SK-N-SH treated with all-trans-retinoic acid at 6 μM for 48 hours (cell line): ENCODE data around the gene PUM1.

ENCODE experiments used
- CREB5 ChIP-seq: fragments of 250-450 bp; sonication (Bioruptor Pico); IDR thresholded peaks from 2 replicates; pipeline ENCODE4 v1.5.1; 2020; ENCODE audit warnings: low read depth, mild to moderate bottlenecking, moderate library complexity
- GLIS3 ChIP-seq: fragments of 250-450 bp; sonication (Bioruptor Pico); IDR thresholded peaks from 2 replicates; pipeline ENCODE4 v1.5.0; 2020; ENCODE audit warnings: mild to moderate bottlenecking, moderate library complexity
- PATZ1 ChIP-seq: fragments of 250-450 bp; sonication (Bioruptor Pico); IDR thresholded peaks from 2 replicates; pipeline ENCODE4 v1.8.0; 2020; ENCODE audit warnings: mild to moderate bottlenecking, moderate library complexity, borderline replicate concordance
- SNAI2 ChIP-seq: fragments of 250-450 bp; sonication (Bioruptor Pico); IDR thresholded peaks from 2 replicates; pipeline ENCODE4 v1.5.0; 2020; ENCODE audit warnings: mild to moderate bottlenecking, moderate library complexity

DNA sequence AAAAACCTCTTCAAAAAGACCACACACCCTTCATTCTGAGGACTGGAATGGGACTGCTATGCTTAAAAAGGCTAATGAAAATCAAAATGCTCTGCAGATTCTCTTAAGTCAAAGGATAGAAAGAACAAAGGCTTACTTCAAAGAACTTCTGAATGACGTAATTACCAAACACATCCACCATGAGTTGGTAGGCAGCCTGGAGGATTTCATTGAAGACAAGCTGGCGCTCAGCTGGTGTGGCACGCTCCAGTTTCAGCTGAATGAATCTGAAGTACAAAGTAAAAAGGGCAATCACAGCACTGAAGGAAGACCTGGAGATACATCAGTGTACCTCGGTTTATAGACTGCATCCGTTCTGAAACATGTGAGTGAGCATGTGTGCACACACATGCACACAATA lies 113.4 kb downstream of the PUM1 start:
- no peak for TF ChIP-seq PATZ1
- TF ChIP-seq SNAI2 (CRISPR knock-in tag): no peak
- no peak for TF ChIP-seq CREB5 (CRISPR knock-in tag)
- no peak for TF ChIP-seq GLIS3 (CRISPR knock-in tag)
